ENCODE data around the gene RASSF7. TPM values are rescaled to one million over a fixed set of nuclear protein-coding genes. Genes with fewer than 3 reads are reported as not detected.
"Not testable (repeated sequence)": the region's sequence is repeated elsewhere in the genome, so short reads cannot be mapped to it uniquely, and the experiment has no call there.

Gene RASSF7, protein sequence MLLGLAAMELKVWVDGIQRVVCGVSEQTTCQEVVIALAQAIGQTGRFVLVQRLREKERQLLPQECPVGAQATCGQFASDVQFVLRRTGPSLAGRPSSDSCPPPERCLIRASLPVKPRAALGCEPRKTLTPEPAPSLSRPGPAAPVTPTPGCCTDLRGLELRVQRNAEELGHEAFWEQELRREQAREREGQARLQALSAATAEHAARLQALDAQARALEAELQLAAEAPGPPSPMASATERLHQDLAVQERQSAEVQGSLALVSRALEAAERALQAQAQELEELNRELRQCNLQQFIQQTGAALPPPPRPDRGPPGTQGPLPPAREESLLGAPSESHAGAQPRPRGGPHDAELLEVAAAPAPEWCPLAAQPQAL
- polyA plus RNA-seq (ENCODE audit: low read depth in 6 of 6) = 10 to 100 TPM; 17.3 to 31.5 (median 23.5) TPM

DNA sequence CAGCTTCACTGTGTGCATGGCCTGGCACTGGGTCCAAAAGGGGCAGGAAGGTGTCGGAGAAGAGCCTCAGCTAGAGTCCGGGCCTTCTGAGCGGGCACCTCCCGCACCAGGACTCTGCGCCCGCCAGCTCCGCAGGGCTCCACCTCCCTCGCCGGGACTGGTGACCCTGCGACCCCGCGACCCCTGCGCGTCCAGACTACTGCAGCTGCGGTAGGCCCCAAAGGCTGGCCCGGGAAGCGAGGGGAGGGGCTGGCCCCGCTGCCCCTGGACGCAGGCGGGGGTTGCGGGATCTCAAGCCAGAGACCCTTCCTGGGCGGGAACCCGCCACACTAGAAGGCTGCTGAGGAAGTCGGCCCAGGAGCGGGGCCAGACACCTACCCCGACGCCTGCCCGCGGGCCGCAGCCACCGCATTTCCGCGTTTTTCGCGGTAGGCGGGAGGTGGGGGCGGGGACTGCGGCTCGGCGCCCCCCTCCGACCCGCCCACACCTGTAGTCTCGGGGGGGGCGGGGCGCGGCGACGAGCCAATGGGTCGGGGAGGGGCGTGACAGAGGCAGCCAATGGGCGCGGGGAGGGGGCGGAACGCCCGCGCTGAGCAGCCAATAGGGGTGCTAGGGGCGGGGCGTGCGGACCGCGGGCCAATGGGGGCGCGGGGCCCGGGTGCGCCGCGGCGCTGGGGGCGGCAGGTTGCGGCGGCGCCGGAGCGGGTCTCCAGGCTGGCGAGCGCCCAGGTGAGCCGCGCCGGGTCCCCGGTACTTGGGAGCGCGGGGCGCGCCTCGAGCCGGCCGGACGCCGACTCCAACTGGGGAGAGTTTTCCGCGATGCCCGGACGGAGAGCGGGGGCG lies at the start of gene RASSF7, which contains the start of gene LMNTD2:
TSS of gene RASSF7 (plus strand) at position 666 of the 843 bp plus-strand sequence. CDS start 799 bp downstream, outside the sequence.
TSS of gene LMNTD2 (minus strand) at position 434 of the 843 bp plus-strand sequence. CDS start at position 412, 22 bp downstream.
- peaks cover 13 to 31% (median 17%) of the 10 kb centered on the region in 3 donors for H3K4me1 Mint-ChIP-seq
- H3K27me3 Mint-ChIP-seq = no peaks in the 10 kb centered on the region
- H3K27ac Mint-ChIP-seq = peak within 1 kb of the TSS in 5 of 6 donors; percentile 67 to 90 (median 80)
- peak within 1 kb of the TSS; percentile 84 to 93 (median 87) for H3K4me3 Mint-ChIP-seq
- no peaks in the 10 kb centered on the region for H3K36me3 Mint-ChIP-seq
- H3K9me3 Mint-ChIP-seq = no peaks in the 10 kb centered on the region
- peak; percentile 90 to 92 for ATAC-seq (ENCODE audit: low read depth in 2 of 2)
- peak; percentile 93 for DNase-seq

- H3K4me3 Mint-ChIP-seq = peak overlapping the region in 1 of 8 donors; percentile 0
- peak overlapping the region in 3 of 6 donors; percentile 26 to 67 (median 53) for H3K27ac Mint-ChIP-seq
- no peaks in the 10 kb centered on the region for H3K27me3 Mint-ChIP-seq
- H3K4me1 Mint-ChIP-seq = peaks cover 0 to 15% (median 3%) of the 10 kb centered on the region in 3 donors
- DNase-seq (no peak), ATAC-seq (ENCODE audit: low read depth in 2 of 2) (no peak)
- H3K36me3 Mint-ChIP-seq = peaks cover 0 to 8% of the 10 kb centered on the region in 2 donors
- peaks cover 0 to 16% (median 5%) of the 10 kb centered on the region in 7 donors for H3K9me3 Mint-ChIP-seq
These were observed 47.8 kb upstream of the RASSF7 start for GRCh38 chr11:512761-513595.

GRCh38 chr11:514606-515005 lies 46.2 kb upstream of the RASSF7 start:
- peak overlapping the region in 1 of 8 donors; percentile 57 for H3K4me3 Mint-ChIP-seq
- no peak for DNase-seq
- peak overlapping the region in 1 of 6 donors; percentile 49 for H3K27ac Mint-ChIP-seq
- H3K9me3 Mint-ChIP-seq = peaks cover 0 to 16% (median 5%) of the 10 kb centered on the region in 7 donors
- H3K27me3 Mint-ChIP-seq = no peaks in the 10 kb centered on the region
- ATAC-seq (ENCODE audit: low read depth in 2 of 2) = no peak
- H3K36me3 Mint-ChIP-seq = peaks cover 0 to 8% of the 10 kb centered on the region in 2 donors
- H3K4me1 Mint-ChIP-seq = peaks cover 3 to 14% (median 5%) of the 10 kb centered on the region in 3 donors

DNA sequence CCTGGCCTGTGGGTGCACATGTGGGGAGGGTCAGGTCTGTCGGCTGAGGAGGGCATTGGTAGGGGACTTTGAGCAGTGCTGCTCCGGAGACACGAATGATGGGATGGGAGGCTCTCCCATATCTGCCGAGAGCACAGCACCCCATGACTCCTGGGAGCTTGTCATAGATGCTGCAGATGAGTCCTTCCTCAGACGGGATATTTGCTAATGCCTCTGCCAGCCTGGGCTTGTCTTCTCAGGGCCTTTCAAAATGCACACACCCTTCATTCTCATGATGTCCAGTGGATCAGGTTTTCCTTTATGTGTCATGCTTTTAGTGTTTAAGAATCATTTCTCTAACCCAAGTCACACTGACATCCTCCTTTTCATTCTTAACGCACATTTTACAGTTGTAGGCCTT lies 45.6 kb upstream of the RASSF7 start:
- Mint-ChIP-seq H3K9me3 (peaks cover 0 to 16% (median 5%) of the 10 kb centered on the region in 7 donors), H3K27me3 (no peaks in the 10 kb centered on the region), H3K4me1 (peaks cover 3 to 12% (median 5%) of the 10 kb centered on the region in 3 donors), H3K4me3 (peak overlapping the region in 2 of 8 donors; percentile 57 to 75), H3K36me3 (peaks cover 0 to 4% of the 10 kb centered on the region in 2 donors), H3K27ac (peak overlapping the region in 2 of 6 donors; percentile 23 to 79)
- ATAC-seq (ENCODE audit: low read depth in 2 of 2) = no peak
- no peak for DNase-seq

DNA sequence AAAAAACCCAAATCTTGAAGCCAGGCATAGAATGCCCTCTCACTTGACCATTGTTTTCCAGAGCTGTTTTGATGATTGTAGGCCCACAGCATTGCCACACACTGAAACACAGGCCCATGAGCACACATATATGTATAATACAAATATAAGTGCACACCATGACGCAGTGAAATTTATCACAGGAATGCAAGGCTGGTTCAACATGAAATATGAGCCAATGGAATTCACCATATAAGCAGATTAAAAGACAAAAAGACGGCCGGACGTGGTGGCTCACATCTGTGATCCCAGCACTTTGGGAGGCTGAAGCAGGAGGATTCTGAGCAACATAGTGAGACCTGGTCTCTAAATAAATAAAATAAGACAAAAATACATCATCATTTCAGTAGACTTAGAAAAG lies 44.4 kb upstream of the RASSF7 start:
- ATAC-seq (ENCODE audit: low read depth in 2 of 2) (no peak), DNase-seq (no peak)
- H3K4me1 Mint-ChIP-seq = peaks cover 3 to 12% (median 5%) of the 10 kb centered on the region in 3 donors
- peaks cover 0 to 16% (median 5%) of the 10 kb centered on the region in 7 donors for H3K9me3 Mint-ChIP-seq
- H3K27ac Mint-ChIP-seq = peak overlapping the region in 2 of 6 donors; percentile 30 to 49
- H3K27me3 Mint-ChIP-seq = no peaks in the 10 kb centered on the region
- peaks cover 0 to 4% of the 10 kb centered on the region in 2 donors for H3K36me3 Mint-ChIP-seq
- peak overlapping the region in 1 of 8 donors; percentile 31 for H3K4me3 Mint-ChIP-seq

- not testable (repeated sequence) for ATAC-seq (ENCODE audit: low read depth in 2 of 2); H3K27me3 Mint-ChIP-seq; H3K4me3 Mint-ChIP-seq; DNase-seq; H3K36me3 Mint-ChIP-seq; H3K4me1 Mint-ChIP-seq
- Mint-ChIP-seq H3K9me3 (peaks cover 0 to 16% (median 5%) of the 10 kb centered on the region in 7 donors), H3K27ac (peak overlapping the region in 2 of 6 donors; percentile 13 to 16)
These were observed 43.7 kb upstream of the RASSF7 start for GRCh38 chr11:516918-517685.

DNA sequence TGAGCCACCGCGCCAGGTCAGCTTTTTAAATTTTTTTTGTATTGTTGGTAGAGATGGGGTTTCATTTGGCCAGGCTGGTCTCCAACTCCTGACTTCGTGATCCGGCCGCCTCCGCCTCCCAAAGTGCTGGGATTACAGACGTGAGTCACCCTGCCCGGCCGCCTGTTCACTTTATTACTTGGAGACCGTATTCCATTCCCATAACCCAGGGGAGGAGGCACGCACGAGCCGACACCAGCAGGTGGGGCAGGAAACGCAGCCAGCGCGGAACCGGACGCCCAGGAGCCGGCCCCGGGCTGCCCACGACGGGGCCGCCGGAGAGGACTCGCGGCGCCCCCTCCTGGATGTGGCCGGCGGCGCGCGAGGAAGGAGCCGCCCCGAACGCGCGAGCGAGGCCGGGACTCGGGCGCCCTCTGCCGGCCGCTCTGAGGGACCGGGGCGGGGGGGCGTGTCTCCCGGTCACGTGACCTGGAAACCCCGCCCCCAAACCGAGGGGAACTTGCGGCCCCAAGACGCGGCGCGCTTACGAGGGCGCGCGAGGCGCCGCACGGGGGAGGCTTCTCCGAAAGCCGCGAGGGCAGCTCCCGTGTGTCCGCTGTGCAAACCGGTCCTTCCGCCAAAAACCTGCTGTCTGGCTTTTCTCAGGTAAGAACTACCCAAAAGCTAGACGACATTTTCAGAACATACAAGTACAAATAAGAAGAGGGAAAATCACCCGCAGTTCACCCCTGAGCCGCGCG lies 42.1 kb upstream of the RASSF7 start:
- H3K27me3 Mint-ChIP-seq = no peaks in the 10 kb centered on the region
- H3K4me3 Mint-ChIP-seq = peak overlapping the region; percentile 52 to 94 (median 85)
- peak; percentile 73 for DNase-seq
- ATAC-seq (ENCODE audit: low read depth in 2 of 2) = peak; percentile 83 to 85
- H3K4me1 Mint-ChIP-seq = peaks cover 3 to 6% (median 5%) of the 10 kb centered on the region in 3 donors
- peak overlapping the region; percentile 26 to 97 (median 90) for H3K27ac Mint-ChIP-seq
- H3K36me3 Mint-ChIP-seq = peaks cover 0 to 4% of the 10 kb centered on the region in 2 donors
- peaks cover 0 to 16% (median 5%) of the 10 kb centered on the region in 7 donors for H3K9me3 Mint-ChIP-seq

DNA sequence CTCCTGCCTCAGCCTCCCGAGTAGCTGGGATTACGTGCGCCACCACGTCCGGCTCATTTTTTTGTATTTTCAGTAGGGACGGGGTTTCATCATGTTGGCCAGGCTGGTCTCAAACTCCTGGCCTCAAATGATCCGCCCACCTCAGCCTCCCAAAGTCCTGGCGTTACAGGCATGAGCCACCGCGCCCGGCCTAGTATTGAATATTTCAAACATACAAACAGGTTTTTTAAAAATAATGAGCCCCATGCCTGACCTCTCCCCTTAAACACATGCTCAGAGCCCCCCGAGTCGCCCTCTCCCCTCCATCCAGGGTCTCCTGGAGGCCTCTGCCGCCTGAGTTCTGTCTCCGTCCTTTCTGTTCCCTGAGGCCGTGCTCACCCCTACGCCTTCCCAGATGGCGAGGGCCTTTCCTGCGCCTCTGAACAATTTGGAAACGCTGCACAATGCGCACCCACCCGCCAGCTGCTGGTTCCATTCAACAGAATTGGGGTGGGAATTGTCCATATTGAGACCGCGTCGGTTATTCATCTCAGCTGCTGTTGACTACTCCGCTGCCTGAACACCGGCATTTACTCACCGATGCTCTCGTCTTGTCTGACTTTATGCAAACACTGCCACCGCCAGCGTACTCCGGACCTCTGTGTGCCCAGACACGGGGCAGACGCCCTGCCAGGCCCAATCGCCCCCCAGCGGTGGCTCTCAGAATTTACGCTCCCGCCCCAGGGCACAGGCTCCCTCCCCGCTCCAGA lies 40.2 kb upstream of the RASSF7 start:
- no peaks in the 10 kb centered on the region for H3K27me3 Mint-ChIP-seq
- H3K4me1 Mint-ChIP-seq = peaks cover 5 to 6% (median 6%) of the 10 kb centered on the region in 3 donors
- peaks cover 0 to 6% of the 10 kb centered on the region in 2 donors for H3K36me3 Mint-ChIP-seq
- no peak overlapping the region for H3K27ac Mint-ChIP-seq
- ATAC-seq (ENCODE audit: low read depth in 2 of 2) (no peak), DNase-seq (no peak)
- peaks cover 0 to 16% (median 5%) of the 10 kb centered on the region in 7 donors for H3K9me3 Mint-ChIP-seq
- peak overlapping the region in 1 of 8 donors; percentile 9 for H3K4me3 Mint-ChIP-seq

DNA sequence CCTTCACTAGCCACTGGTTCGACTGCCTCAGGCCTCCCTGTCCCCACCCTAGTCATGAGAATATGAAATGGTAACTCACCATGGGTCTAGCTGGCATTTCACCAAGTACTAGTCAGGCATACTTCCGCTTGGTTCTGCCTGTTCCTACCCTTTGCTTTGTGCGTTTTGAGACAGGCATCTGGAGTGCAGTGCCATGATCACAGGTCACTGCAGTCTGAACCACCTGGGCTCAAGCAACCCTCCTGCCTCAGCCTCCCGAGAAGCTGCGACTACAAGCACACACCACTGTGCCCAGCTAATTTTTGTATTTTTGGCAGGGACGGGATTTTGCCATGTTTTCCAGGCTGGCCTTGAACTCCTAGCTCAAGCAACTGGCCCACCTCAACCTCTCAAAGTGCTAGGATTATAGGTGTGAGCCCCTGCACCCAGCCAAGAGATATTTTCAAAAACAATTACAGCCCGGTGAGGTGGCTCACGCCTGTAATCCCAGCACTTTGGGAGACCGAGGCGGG lies 39.5 kb upstream of the RASSF7 start:
- Mint-ChIP-seq H3K4me1 (peaks cover 5 to 6% (median 6%) of the 10 kb centered on the region in 3 donors), H3K27me3 (no peaks in the 10 kb centered on the region), H3K4me3 (no peak overlapping the region), H3K36me3 (peaks cover 0 to 6% of the 10 kb centered on the region in 2 donors), H3K27ac (no peak overlapping the region), H3K9me3 (peaks cover 0 to 11% (median 5%) of the 10 kb centered on the region in 7 donors)
- ATAC-seq (ENCODE audit: low read depth in 2 of 2) = no peak
- DNase-seq = no peak

DNA sequence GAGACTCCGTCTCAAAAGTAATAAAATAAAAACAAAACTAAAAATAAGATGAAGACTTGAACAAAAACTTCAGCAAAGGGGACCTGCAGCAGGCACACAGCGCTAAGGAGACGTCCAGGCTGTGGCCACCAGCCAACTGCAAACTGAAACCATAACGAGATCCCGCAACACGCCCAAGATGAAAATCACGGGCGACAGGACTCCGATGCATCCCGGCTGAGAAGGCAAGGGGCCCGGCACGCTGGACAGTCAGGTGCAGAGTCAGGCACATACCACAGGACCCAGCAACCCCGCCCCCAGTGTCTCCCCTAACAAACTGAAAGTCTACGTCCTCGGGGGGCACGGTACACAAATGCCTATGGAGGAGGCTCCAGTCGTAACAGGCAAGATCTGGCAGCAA lies 34.6 kb upstream of the RASSF7 start:
- no peaks in the 10 kb centered on the region for H3K27me3 Mint-ChIP-seq
- H3K36me3 Mint-ChIP-seq = peaks cover 0 to 6% of the 10 kb centered on the region in 2 donors
- peaks cover 0 to 2% (median 0%) of the 10 kb centered on the region in 3 donors for H3K4me1 Mint-ChIP-seq
- no peaks in the 10 kb centered on the region for H3K9me3 Mint-ChIP-seq
- no peak overlapping the region for H3K27ac Mint-ChIP-seq
- ATAC-seq (ENCODE audit: low read depth in 2 of 2) (no peak), DNase-seq (no peak)
- H3K4me3 Mint-ChIP-seq = no peak overlapping the region

Measured in naive B cell (primary cell).